ENCODE measurements around the gene KDM2B.
"Not testable (repeated sequence)": the region's sequence is repeated elsewhere in the genome, so short reads cannot be mapped to it uniquely, and the experiment has no call there.

Gene KDM2B

DNA sequence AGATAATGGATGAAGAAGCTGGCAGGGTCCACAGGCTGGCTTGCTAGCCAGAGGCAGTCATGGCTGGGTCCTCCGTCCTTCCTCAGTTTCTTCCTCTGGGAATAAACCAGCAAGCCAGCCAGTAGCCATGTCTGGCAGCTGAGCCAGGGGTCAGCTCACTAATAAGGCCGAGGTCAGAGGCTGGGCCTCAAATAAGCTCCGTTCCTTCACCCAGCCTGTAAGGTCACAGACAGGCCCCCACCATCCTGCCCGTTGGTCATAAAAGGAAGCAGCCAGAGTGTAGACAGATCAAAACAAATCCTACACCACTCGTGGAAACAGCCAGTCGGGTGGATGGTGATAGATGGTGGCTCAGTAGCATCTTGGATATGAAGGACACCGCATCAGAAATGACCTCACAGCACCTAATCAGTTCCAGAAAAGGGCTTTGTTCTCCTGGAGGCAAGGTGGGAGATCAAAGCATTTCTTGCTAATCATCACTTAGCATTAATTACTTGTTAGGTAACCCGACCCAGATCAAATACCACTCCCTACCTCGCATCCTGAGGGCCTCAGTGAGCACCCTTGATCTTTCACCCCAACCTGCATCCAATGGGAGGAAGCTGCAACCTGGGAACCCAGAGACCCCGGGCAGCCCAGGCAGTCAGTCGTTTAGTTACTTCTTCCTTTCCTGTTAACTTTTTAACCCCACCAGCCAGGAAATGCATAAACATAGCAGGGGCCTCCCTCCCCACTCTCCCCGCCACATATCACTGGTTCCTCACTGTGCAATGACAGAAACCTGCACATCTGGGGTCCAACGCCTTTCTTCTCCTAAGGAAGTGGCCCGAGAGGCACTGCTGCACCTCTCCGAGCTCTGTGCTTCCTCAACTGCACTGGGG, 90.2 kb downstream of the KDM2B start:
- H2AFZ ChIP-seq (ENCODE audit: low read depth, low read length): no peak overlapping the region
- H3K18ac ChIP-seq (ENCODE audit: low read depth in 1 of 2, low read length in 2 of 2): no peak overlapping the region
- no peaks in the 10 kb centered on the region for H3K27me3 ChIP-seq (ENCODE audit: control insufficient read depth in 1 of 2, insufficient read depth in 1 of 2, low read length in 2 of 2)
- peaks cover 4% of the 10 kb centered on the region for H3K79me1 ChIP-seq (replicated peaks; ENCODE audit: low read length, poor library complexity, severe bottlenecking)
- no peak overlapping the region for H4K91ac ChIP-seq (ENCODE audit: low read length)
- no peaks in the 10 kb centered on the region for H3K9me3 ChIP-seq (ENCODE audit: control insufficient read depth, low read length)
- H3K27ac ChIP-seq (ENCODE audit: low read length, poor library complexity, severe bottlenecking): no peak overlapping the region
- H3K4me2 ChIP-seq (ENCODE audit: low read length, poor library complexity, severe bottlenecking): no peak overlapping the region
- H2BK12ac ChIP-seq (ENCODE audit: low read length in 2 of 2): no peak overlapping the region
- H3K4me1 ChIP-seq (ENCODE audit: control insufficient read depth, insufficient read depth, low read depth, low read length): peaks cover 4% of the 10 kb centered on the region
- peaks cover 10% of the 10 kb centered on the region in 2 experiments for H3K36me3 ChIP-seq (ENCODE audit: control insufficient read depth in 1 of 2, insufficient read depth in 2 of 2, low read depth in 1 of 2, low read length in 2 of 2)
- no peak overlapping the region for H3K23ac ChIP-seq (ENCODE audit: low read length in 2 of 2)
- H3K4me3 ChIP-seq (ENCODE audit: insufficient read depth in 1 of 2, low read depth in 1 of 2, low read length in 2 of 2): no peak overlapping the region
- H2BK15ac ChIP-seq (ENCODE audit: low read depth, poor library complexity, severe bottlenecking): no peak overlapping the region
- no peak overlapping the region for H3K9ac ChIP-seq (ENCODE audit: low read length)
- no peak overlapping the region for H3K4ac ChIP-seq (ENCODE audit: low read depth in 1 of 2, low read length in 2 of 2)
- H2BK120ac ChIP-seq (ENCODE audit: low read depth, low read length): no peak overlapping the region
- no peak for DNase-seq
- no peak overlapping the region for H2AK5ac ChIP-seq (ENCODE audit: low read length, severe bottlenecking)
- H3K14ac ChIP-seq (ENCODE audit: low read length in 2 of 2): no peak overlapping the region
- no peak overlapping the region for H4K8ac ChIP-seq (ENCODE audit: low read length)
- H2BK5ac ChIP-seq (ENCODE audit: low read depth, low read length, poor library complexity, severe bottlenecking): no peak overlapping the region
- 52% methylated on average over 13 of the region's 15 CpGs for WGBS

DNA sequence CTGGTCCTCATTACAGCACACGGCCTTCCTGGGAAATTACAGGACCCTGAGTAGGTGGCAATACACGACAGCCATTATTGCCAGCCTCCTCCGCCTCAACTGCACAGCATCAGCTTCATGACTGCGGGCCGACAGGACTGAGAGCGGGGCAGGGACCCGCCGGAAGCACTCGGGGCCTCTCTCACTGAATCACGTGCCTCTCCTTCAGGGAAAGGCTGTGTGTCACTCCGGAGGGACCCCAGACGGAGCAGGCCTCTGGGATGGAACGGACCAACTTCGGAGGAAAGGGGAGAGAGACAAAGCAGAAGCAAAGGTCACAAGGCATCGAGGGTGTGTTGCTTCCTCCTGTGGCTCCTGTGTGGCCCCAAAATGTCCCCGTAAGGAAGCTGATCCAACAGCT, 90.9 kb downstream of the KDM2B start:
- Histone ChIP-seq H3K79me1 (replicated peaks; ENCODE audit: low read length, poor library complexity, severe bottlenecking) (peaks cover 4% of the 10 kb centered on the region), H3K23ac (ENCODE audit: low read length in 2 of 2) (no peak overlapping the region), H3K27me3 (ENCODE audit: control insufficient read depth in 1 of 2, insufficient read depth in 1 of 2, low read length in 2 of 2) (no peaks in the 10 kb centered on the region), H2BK12ac (ENCODE audit: low read length in 2 of 2) (no peak overlapping the region), H3K4me1 (ENCODE audit: control insufficient read depth, insufficient read depth, low read depth, low read length) (peaks cover 4% of the 10 kb centered on the region), H3K4me3 (ENCODE audit: insufficient read depth in 1 of 2, low read depth in 1 of 2, low read length in 2 of 2) (no peak overlapping the region), H3K4ac (ENCODE audit: low read depth in 1 of 2, low read length in 2 of 2) (no peak overlapping the region), H2BK5ac (ENCODE audit: low read depth, low read length, poor library complexity, severe bottlenecking) (no peak overlapping the region), H2BK120ac (ENCODE audit: low read depth, low read length) (no peak overlapping the region), H4K91ac (ENCODE audit: low read length) (peak overlapping the region; percentile 27), H3K14ac (ENCODE audit: low read length in 2 of 2) (no peak overlapping the region), H3K9me3 (ENCODE audit: control insufficient read depth, low read length) (no peaks in the 10 kb centered on the region), H3K36me3 (ENCODE audit: control insufficient read depth in 1 of 2, insufficient read depth in 2 of 2, low read depth in 1 of 2, low read length in 2 of 2) (peaks cover 8 to 10% of the 10 kb centered on the region in 2 experiments), H3K18ac (ENCODE audit: low read depth in 1 of 2, low read length in 2 of 2) (peak overlapping the region in 1 of 2 experiments; percentile 12), H3K4me2 (ENCODE audit: low read length, poor library complexity, severe bottlenecking) (no peak overlapping the region), H2AFZ (ENCODE audit: low read depth, low read length) (no peak overlapping the region), H3K9ac (ENCODE audit: low read length) (no peak overlapping the region), H4K8ac (ENCODE audit: low read length) (no peak overlapping the region), H2AK5ac (ENCODE audit: low read length, severe bottlenecking) (no peak overlapping the region), H3K27ac (ENCODE audit: low read length, poor library complexity, severe bottlenecking) (no peak overlapping the region), H2BK15ac (ENCODE audit: low read depth, poor library complexity, severe bottlenecking) (no peak overlapping the region)
- no peak for DNase-seq
- WGBS: 87% methylated on average over 16 of the region's 16 CpGs

DNA sequence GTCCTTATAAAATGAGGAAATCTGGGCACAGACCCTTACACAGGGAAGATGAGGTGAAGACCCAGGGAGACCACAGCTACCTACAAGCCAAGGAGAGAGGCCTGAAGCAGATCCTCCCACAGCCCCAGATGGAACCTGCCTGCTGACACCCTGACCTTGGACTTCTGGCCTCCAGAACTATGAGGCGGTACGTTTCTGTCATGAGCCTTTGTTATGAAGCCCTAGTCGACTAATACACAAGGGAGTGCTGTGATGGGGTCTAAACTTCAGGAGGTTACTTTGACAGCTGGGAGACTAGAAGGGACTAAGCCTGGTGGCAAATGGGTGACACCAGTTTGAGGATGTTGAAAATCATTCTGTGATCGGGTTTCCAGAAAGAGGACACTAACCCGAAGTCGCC, 95.9 kb downstream of the KDM2B start:
- WGBS: 95% methylated on average over 6 of the region's 6 CpGs

GRCh38 chr12:121484564-121484963, 96.3 kb downstream of the KDM2B start:
- 84% methylated on average over 3 of the region's 5 CpGs for WGBS
- not testable (repeated sequence) for H3K9ac ChIP-seq (ENCODE audit: low read length); H3K23ac ChIP-seq (ENCODE audit: low read length in 2 of 2); H2AK5ac ChIP-seq (ENCODE audit: low read length, severe bottlenecking); DNase-seq; H3K27me3 ChIP-seq (ENCODE audit: control insufficient read depth in 1 of 2, insufficient read depth in 1 of 2, low read length in 2 of 2); H4K8ac ChIP-seq (ENCODE audit: low read length); H3K79me1 ChIP-seq (replicated peaks; ENCODE audit: low read length, poor library complexity, severe bottlenecking); H2AFZ ChIP-seq (ENCODE audit: low read depth, low read length); H3K4me1 ChIP-seq (ENCODE audit: control insufficient read depth, insufficient read depth, low read depth, low read length); H3K4ac ChIP-seq (ENCODE audit: low read depth in 1 of 2, low read length in 2 of 2); H2BK5ac ChIP-seq (ENCODE audit: low read depth, low read length, poor library complexity, severe bottlenecking); H3K9me3 ChIP-seq (ENCODE audit: control insufficient read depth, low read length); H3K36me3 ChIP-seq (ENCODE audit: control insufficient read depth in 1 of 2, insufficient read depth in 2 of 2, low read depth in 1 of 2, low read length in 2 of 2); H3K18ac ChIP-seq (ENCODE audit: low read depth in 1 of 2, low read length in 2 of 2); H3K14ac ChIP-seq (ENCODE audit: low read length in 2 of 2); H3K4me2 ChIP-seq (ENCODE audit: low read length, poor library complexity, severe bottlenecking); H3K27ac ChIP-seq (ENCODE audit: low read length, poor library complexity, severe bottlenecking); H2BK15ac ChIP-seq (ENCODE audit: low read depth, poor library complexity, severe bottlenecking); H2BK120ac ChIP-seq (ENCODE audit: low read depth, low read length); H2BK12ac ChIP-seq (ENCODE audit: low read length in 2 of 2); H4K91ac ChIP-seq (ENCODE audit: low read length); H3K4me3 ChIP-seq (ENCODE audit: insufficient read depth in 1 of 2, low read depth in 1 of 2, low read length in 2 of 2)

More for the DNA sequence above, 95.9 kb downstream of the KDM2B start:
- no peak overlapping the region for H3K4ac ChIP-seq (ENCODE audit: low read depth in 1 of 2, low read length in 2 of 2)
- H4K91ac ChIP-seq (ENCODE audit: low read length): peak overlapping the region; percentile 27
- peaks cover 1% of the 10 kb centered on the region for H3K79me1 ChIP-seq (replicated peaks; ENCODE audit: low read length, poor library complexity, severe bottlenecking)
- no peak overlapping the region for H3K14ac ChIP-seq (ENCODE audit: low read length in 2 of 2)
- DNase-seq: no peak
- H4K8ac ChIP-seq (ENCODE audit: low read length): no peak overlapping the region
- H2BK12ac ChIP-seq (ENCODE audit: low read length in 2 of 2): no peak overlapping the region
- no peak overlapping the region for H3K23ac ChIP-seq (ENCODE audit: low read length in 2 of 2)
- H3K4me2 ChIP-seq (ENCODE audit: low read length, poor library complexity, severe bottlenecking): no peak overlapping the region
- H3K9ac ChIP-seq (ENCODE audit: low read length): no peak overlapping the region
- peaks cover 4 to 9% of the 10 kb centered on the region in 2 experiments for H3K36me3 ChIP-seq (ENCODE audit: control insufficient read depth in 1 of 2, insufficient read depth in 2 of 2, low read depth in 1 of 2, low read length in 2 of 2)
- H2BK15ac ChIP-seq (ENCODE audit: low read depth, poor library complexity, severe bottlenecking): no peak overlapping the region
- H3K4me1 ChIP-seq (ENCODE audit: control insufficient read depth, insufficient read depth, low read depth, low read length): no peaks in the 10 kb centered on the region
- no peak overlapping the region for H2BK120ac ChIP-seq (ENCODE audit: low read depth, low read length)
- no peak overlapping the region for H2BK5ac ChIP-seq (ENCODE audit: low read depth, low read length, poor library complexity, severe bottlenecking)
- no peak overlapping the region for H2AK5ac ChIP-seq (ENCODE audit: low read length, severe bottlenecking)
- no peaks in the 10 kb centered on the region for H3K27me3 ChIP-seq (ENCODE audit: control insufficient read depth in 1 of 2, insufficient read depth in 1 of 2, low read length in 2 of 2)
- no peak overlapping the region for H3K27ac ChIP-seq (ENCODE audit: low read length, poor library complexity, severe bottlenecking)
- no peak overlapping the region for H3K4me3 ChIP-seq (ENCODE audit: insufficient read depth in 1 of 2, low read depth in 1 of 2, low read length in 2 of 2)
- H3K9me3 ChIP-seq (ENCODE audit: control insufficient read depth, low read length): no peaks in the 10 kb centered on the region
- no peak overlapping the region for H3K18ac ChIP-seq (ENCODE audit: low read depth in 1 of 2, low read length in 2 of 2)
- H2AFZ ChIP-seq (ENCODE audit: low read depth, low read length): no peak overlapping the region
